Measurements from ENCODE around the gene SLC22A15.
"Not testable (repeated sequence)": the region's sequence is repeated elsewhere in the genome, so short reads cannot be mapped to it uniquely, and the experiment has no call there.

SLC22A15 gene

GRCh38 chr1:115976062-115976920 lies at the start of gene SLC22A15:
Gene SLC22A15 (plus strand): TSS chr1:115976513. CDS start chr1:115976628, 115 bp downstream.
- no peak for FAIRE-seq

GRCh38 chr1:115927971-115928370 lies 48.3 kb upstream of the SLC22A15 start:
- FAIRE-seq, result no peak

- FAIRE-seq, result no peak
These were observed 46.4 kb upstream of the SLC22A15 start for GRCh38 chr1:115929881-115930280.

- FAIRE-seq, result no peak
These were observed 42.7 kb upstream of the SLC22A15 start for GRCh38 chr1:115933625-115934024.

GRCh38 chr1:115939455-115939854 lies 36.9 kb upstream of the SLC22A15 start:
- no peak for FAIRE-seq

GRCh38 chr1:115946116-115946515 lies 30.2 kb upstream of the SLC22A15 start:
- no peak for FAIRE-seq

- no peak for FAIRE-seq
These were observed 27.2 kb upstream of the SLC22A15 start for GRCh38 chr1:115949156-115949555.

GRCh38 chr1:115951560-115951959 lies 24.8 kb upstream of the SLC22A15 start:
- FAIRE-seq, result no peak

- FAIRE-seq, result no peak
These were observed 23.8 kb upstream of the SLC22A15 start for GRCh38 chr1:115952547-115952946.

- no peak for FAIRE-seq
These were observed 23.1 kb upstream of the SLC22A15 start for GRCh38 chr1:115953180-115953579.

GRCh38 chr1:115954684-115955083 lies 21.6 kb upstream of the SLC22A15 start:
- no peak for FAIRE-seq

GRCh38 chr1:115955228-115955627 lies 21.1 kb upstream of the SLC22A15 start:
- FAIRE-seq, result no peak

- no peak for FAIRE-seq
These were observed 17.4 kb upstream of the SLC22A15 start for GRCh38 chr1:115958866-115959265.

- no peak for FAIRE-seq
These were observed 6.8 kb upstream of the SLC22A15 start for GRCh38 chr1:115969509-115969908.

- not testable (repeated sequence) for FAIRE-seq
These were observed 4.5 kb upstream of the SLC22A15 start for GRCh38 chr1:115971778-115972177.

- no peak for FAIRE-seq
These were observed 3.2 kb upstream of the SLC22A15 start for GRCh38 chr1:115973154-115973553.

GRCh38 chr1:115975569-115976061 lies 698 bp upstream of the SLC22A15 start:
- no peak for FAIRE-seq

- FAIRE-seq, result no peak
These were observed 697 bp downstream of the SLC22A15 start for GRCh38 chr1:115976921-115977498.

GRCh38 chr1:115977499-115978258 lies 1.4 kb downstream of the SLC22A15 start:
- FAIRE-seq, result no peak

- FAIRE-seq, result no peak
These were observed 2.1 kb downstream of the SLC22A15 start for GRCh38 chr1:115978292-115978941.

GRCh38 chr1:115980156-115980555 lies 3.8 kb downstream of the SLC22A15 start:
- FAIRE-seq, result no peak

Measured in A204.1 (cell line).